Activated CD4-positive, alpha-beta T cell treated with anti-CD3 and anti-CD28 coated beads for 36 hours (primary cell): ENCODE data around the gene CHD6. TPM values are rescaled to one million over a fixed set of nuclear protein-coding genes. Genes with fewer than 3 reads are reported as not detected.

ENCODE experiments used
- ATAC-seq: fragments of 200-7000 bp; cut with Tn5 transposase; one replicate; pipeline ENCODE4 v1.10.0; 2021; ENCODE audit warnings: mild to moderate bottlenecking, moderate library complexity
- CTCF ChIA-PET: fragments of 350-600 bp; sonication (Branson Sonifier 250); formaldehyde crosslinking; loops from one replicate; lab custom pipeline; 2021; ENCODE audit warnings: antibody characterized with exemption; lab: Charles Lee
- POLR2A ChIA-PET: fragments of 350-600 bp; sonication (Branson Sonifier 250); formaldehyde crosslinking; loops from one replicate; lab custom pipeline; 2021; ENCODE audit warnings: antibody characterized with exemption, inconsistent platforms; lab: Charles Lee
- DNase-seq: peaks from one replicate; pipeline ENCODE4 v3.0.0-alpha.2; 2020
- H3K27ac Mint-ChIP-seq: one replicate; pipeline ENCODE4 v1.8.0; 2021; ENCODE audit warnings: mixed read lengths
- H3K27me3 Mint-ChIP-seq: one replicate; pipeline ENCODE4 v1.8.0; 2021; ENCODE audit warnings: mixed read lengths
- H3K36me3 Mint-ChIP-seq: one replicate; pipeline ENCODE4 v1.8.0; 2021; ENCODE audit warnings: low read depth, mixed read lengths
- H3K4me1 Mint-ChIP-seq: one replicate; pipeline ENCODE4 v1.8.0; 2021; ENCODE audit warnings: mixed read lengths
- H3K4me3 Mint-ChIP-seq: one replicate; pipeline ENCODE4 v1.8.0; 2021; ENCODE audit warnings: mild to moderate bottlenecking, moderate library complexity, mixed read lengths
- H3K9me3 Mint-ChIP-seq: one replicate; pipeline ENCODE4 v1.8.0; 2021; ENCODE audit warnings: low read depth, mixed read lengths
- intact Hi-C, 2 experiments: fragments of 100-400 bp; cut with DNase I in 1 of 2; cut with micrococcal nuclease in 1 of 2; formaldehyde crosslinking; loops; one replicate each; pipeline versions ENCODE4 v1.14.2 to v1.15.1; 2022 to 2024; cut with DNase I, micrococcal nuclease
- total RNA-seq, 2 experiments: library from RNA; stranded (reverse); gene quantifications; one replicate each; pipeline ENCODE4 v1.2.3, GENCODE V29; 2021

Gene CHD6
- total RNA-seq, 2 experiments from 2014 or later, result 30.2 to 34.0 TPM

DNA sequence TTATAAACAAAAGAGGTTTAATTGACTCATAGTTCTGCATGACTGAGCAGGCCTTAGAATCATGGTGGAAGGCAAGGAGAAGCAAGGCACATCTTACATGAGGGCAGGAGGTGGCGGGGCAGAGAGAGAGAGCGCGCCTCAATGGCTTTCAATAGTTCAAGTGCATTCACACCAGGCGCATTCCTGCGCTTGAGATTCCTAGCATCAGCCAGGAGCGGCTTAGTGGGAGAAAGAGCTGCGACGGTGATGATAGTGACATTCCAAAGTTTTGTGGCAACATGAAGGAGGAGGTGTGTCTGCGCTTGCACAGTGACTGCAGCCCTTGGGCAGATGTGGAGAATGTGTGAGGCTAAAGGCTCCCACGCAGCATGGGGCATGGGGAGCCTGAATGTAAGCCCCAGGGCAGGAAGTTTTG lies 226.6 kb downstream of the CHD6 start:
- intact Hi-C loops, result no loop called here
- no peak overlapping the region for H3K27ac Mint-ChIP-seq
- ChIA-PET CTCF (interaction anchor here (0.6 kb wide), 1 partner anchor 419 kb away, joined by 3 read pairs; no protein-coding TSS in a partner anchor), POLR2A (no interaction called here)
- DNase-seq (no peak), ATAC-seq (no peak)
- no peaks in the 10 kb centered on the region for H3K4me1 Mint-ChIP-seq
- no peaks in the 10 kb centered on the region for H3K36me3 Mint-ChIP-seq
- no peaks in the 10 kb centered on the region for H3K27me3 Mint-ChIP-seq
- H3K4me3 Mint-ChIP-seq, result no peak overlapping the region
- no peaks in the 10 kb centered on the region for H3K9me3 Mint-ChIP-seq

DNA sequence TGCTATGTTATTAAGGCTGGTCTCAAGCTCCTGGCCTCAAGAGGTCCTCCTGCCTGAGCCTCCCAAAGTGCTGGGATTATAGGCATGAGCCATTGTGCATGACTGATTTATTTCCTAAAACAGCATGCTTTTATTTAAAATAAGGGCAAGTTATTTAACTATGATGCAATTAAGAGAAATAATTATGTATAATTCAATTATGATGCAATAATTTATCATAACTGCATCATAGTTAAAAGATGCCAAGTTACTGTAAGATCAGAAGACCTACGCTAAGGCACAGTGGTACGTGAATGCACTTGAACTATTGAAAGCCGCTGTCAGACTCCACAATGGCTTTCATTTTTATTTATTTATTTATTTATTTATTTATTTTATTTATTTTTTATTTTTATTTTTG lies 227.3 kb downstream of the CHD6 start:
- ATAC-seq, result no peak
- CTCF ChIA-PET, result no interaction called here
- POLR2A ChIA-PET, result no interaction called here
- Mint-ChIP-seq H3K27me3 (no peaks in the 10 kb centered on the region), H3K4me1 (no peaks in the 10 kb centered on the region), H3K27ac (no peak overlapping the region), H3K9me3 (no peaks in the 10 kb centered on the region), H3K4me3 (no peak overlapping the region), H3K36me3 (no peaks in the 10 kb centered on the region)
- intact Hi-C loops, result no loop called here
- DNase-seq, result no peak

DNA sequence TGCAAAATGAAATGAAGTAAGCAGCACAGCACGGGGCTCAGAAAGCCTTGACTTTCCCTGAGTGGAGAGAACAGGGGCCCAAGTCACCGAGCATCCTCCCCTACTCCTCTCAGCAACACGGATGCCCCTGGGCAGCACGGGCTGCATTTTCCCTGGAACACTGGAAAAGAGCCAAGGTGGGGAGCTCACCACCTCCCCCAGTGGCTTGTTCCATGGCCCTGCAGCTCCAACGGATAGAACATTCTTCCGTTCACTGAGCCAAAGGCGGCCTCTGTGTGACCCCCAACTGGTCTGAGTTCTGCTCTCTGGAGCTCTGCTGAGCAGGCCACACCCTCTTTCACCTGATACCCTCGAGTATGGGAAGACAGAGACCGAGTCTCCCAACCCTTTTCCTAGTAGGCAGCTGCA lies 230.7 kb downstream of the CHD6 start:
- H3K4me3 Mint-ChIP-seq, result no peak overlapping the region
- ChIA-PET POLR2A (no interaction called here), CTCF (interaction anchor here (1.0 kb wide), 1 partner anchor 11 kb away, joined by 3 read pairs; no protein-coding TSS in a partner anchor)

DNA sequence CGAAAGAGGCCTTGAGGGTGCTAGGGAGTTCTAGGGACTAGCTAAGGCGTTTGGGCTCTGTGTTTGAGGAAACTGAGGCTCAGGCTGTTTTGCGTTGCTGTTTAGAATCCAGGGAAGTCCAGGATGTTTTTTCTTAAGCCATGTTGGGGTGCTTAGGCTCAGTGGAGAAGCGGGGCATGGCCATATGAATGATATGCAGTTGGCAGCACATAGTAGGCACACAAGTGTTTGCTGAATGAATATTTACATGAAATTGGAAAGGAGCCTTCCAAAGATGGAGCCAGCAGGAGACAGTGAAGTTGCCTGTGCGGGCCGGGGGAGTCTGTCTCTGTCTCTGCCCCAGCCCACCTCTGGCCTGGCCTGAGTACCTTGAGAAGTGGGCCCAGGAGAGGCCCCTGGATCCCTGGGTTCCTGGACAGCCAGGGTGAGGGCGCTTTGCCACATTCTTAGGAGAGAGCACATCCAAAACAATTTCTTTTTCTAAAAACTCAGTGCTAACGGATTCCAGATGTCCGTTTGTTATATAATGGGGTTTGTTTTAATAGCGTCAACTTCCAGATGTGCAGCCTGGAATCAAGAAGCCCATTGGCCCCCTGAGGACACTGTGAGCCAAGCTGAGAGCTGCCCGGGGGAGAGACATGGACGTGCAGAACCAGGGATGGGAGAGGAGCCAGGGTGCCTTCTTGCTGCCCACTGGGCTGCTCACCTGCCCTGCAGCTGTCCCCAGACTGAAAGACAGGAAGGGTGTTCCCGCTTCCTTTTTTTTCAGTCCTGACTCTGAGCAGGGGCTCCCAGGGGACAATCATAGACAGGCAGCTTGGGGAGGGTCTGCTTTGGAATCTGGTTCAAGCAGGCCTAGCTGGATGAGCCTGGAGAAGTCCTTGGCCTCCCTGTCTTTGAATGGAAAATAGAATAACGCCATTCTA lies 231.4 kb downstream of the CHD6 start:
- intact Hi-C loops, result no loop called here
- CTCF ChIA-PET, result interaction anchor here (1.0 kb wide), 1 partner anchor 10 kb away, joined by 3 read pairs; no protein-coding TSS in a partner anchor

More for the DNA sequence above, 230.7 kb downstream of the CHD6 start:
- Mint-ChIP-seq H3K27ac (no peak overlapping the region), H3K27me3 (peaks cover 1% of the 10 kb centered on the region), H3K36me3 (no peaks in the 10 kb centered on the region), H3K9me3 (peaks cover 2% of the 10 kb centered on the region), H3K4me1 (no peaks in the 10 kb centered on the region)
- DNase-seq (no peak), ATAC-seq (no peak)
- intact Hi-C loops, result no loop called here

DNA sequence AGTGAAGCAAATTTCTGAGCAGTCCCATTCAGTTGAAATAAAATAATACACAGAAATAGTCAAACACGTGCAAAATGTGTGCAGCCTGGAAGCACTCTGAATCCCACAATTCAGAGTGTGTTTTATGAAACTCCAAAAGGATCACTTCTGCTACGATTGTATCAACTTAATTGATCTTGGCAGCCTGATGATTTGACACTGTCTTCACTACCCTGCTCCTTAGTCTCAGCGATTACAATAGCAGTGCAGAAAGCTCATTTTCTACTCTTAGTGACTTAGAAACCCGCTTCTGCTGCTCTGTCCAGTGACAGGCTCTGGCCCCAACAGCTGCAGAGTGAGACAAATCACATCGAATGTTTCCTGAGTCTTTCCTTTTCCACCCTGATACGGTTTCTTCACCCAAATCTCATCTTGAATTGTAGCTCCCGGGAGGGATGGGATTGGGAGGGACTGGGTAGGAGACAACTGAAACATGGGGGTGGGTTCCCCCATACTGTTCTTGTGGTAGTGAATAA lies 235.3 kb downstream of the CHD6 start:
- H3K9me3 Mint-ChIP-seq, result peaks cover 2% of the 10 kb centered on the region
- H3K27ac Mint-ChIP-seq, result no peak overlapping the region
- no peaks in the 10 kb centered on the region for H3K36me3 Mint-ChIP-seq
- no peak for ATAC-seq
- ChIA-PET POLR2A (no interaction called here), CTCF (no interaction called here)
- peaks cover 1% of the 10 kb centered on the region for H3K27me3 Mint-ChIP-seq
- H3K4me1 Mint-ChIP-seq, result peaks cover 8% of the 10 kb centered on the region
- no peak overlapping the region for H3K4me3 Mint-ChIP-seq
- intact Hi-C loops, result no loop called here
- DNase-seq, result no peak

More for the DNA sequence above, 231.4 kb downstream of the CHD6 start:
- POLR2A ChIA-PET, result no interaction called here
- ATAC-seq (no peak), DNase-seq (no peak)
- no peaks in the 10 kb centered on the region for H3K4me1 Mint-ChIP-seq
- no peak overlapping the region for H3K4me3 Mint-ChIP-seq
- no peak overlapping the region for H3K27ac Mint-ChIP-seq
- H3K27me3 Mint-ChIP-seq, result peaks cover 1% of the 10 kb centered on the region
- peaks cover 2% of the 10 kb centered on the region for H3K9me3 Mint-ChIP-seq
- H3K36me3 Mint-ChIP-seq, result no peaks in the 10 kb centered on the region

DNA sequence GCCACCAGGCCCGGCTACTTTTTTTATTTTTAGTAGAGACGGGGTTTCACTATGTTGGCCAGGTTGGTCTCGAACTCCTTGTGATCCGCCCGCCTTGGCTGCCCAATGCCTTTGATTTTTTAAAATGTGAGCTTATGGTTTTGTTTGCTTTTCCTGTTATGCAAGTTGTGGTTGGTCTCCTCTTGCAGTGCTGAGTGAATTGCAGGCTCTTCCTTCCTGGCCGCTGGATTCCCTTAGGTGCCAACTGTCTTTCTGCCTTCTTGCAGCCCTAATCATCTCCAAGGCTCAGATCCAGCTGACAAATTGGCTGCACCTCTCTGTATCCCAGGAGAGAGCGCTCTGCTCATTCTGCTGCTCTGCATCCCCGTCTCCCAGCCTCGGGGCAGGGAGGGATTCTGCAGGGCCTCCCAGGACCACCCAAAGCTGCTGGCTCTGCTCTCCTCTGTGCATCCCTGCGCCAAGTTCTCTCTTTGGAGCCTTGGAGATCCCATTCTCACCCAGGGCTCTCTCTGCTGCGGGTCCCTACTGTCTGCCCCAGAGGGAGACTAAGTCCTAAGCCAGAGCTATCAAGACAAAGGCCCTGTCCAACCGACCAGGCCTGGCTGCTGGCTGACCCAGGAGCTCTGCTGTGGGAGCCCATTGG lies 237.5 kb downstream of the CHD6 start:
- CTCF ChIA-PET, result no interaction called here
- Mint-ChIP-seq H3K36me3 (no peaks in the 10 kb centered on the region), H3K27me3 (peaks cover 9% of the 10 kb centered on the region), H3K4me1 (peaks cover 8% of the 10 kb centered on the region), H3K27ac (no peak overlapping the region), H3K9me3 (peaks cover 2% of the 10 kb centered on the region), H3K4me3 (no peak overlapping the region)
- ATAC-seq (no peak), DNase-seq (no peak)
- intact Hi-C loops, result no loop called here
- POLR2A ChIA-PET, result no interaction called here

DNA sequence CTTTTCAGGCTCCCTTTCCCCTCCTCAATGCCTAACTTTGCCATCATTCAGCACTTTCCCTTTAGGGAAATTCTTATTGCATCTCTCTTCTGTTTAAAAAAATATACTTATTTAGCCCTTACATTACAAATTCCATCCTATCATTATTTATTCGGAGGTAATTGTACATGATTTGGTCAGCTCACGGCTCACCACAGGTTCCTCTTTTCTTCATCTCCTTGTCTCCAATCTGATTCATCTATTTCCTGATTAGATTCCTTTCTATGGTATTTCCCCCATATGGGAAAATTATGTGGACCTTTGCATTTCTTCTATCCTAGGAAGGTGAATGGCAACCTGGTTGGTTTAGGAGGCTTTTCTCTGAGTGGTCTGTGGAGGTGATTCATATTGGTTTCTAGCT lies 238.6 kb downstream of the CHD6 start:
- DNase-seq (no peak), ATAC-seq (no peak)
- H3K9me3 Mint-ChIP-seq, result peaks cover 2% of the 10 kb centered on the region
- ChIA-PET POLR2A (no interaction called here), CTCF (interaction anchor here (0.7 kb wide), 1 partner anchor 19 kb away, joined by 5 read pairs; no protein-coding TSS in a partner anchor)
- H3K4me1 Mint-ChIP-seq, result peaks cover 8% of the 10 kb centered on the region
- H3K4me3 Mint-ChIP-seq, result no peak overlapping the region
- no peak overlapping the region for H3K27ac Mint-ChIP-seq
- intact Hi-C loops, result no loop called here
- H3K36me3 Mint-ChIP-seq, result no peaks in the 10 kb centered on the region
- H3K27me3 Mint-ChIP-seq, result peaks cover 9% of the 10 kb centered on the region

DNA sequence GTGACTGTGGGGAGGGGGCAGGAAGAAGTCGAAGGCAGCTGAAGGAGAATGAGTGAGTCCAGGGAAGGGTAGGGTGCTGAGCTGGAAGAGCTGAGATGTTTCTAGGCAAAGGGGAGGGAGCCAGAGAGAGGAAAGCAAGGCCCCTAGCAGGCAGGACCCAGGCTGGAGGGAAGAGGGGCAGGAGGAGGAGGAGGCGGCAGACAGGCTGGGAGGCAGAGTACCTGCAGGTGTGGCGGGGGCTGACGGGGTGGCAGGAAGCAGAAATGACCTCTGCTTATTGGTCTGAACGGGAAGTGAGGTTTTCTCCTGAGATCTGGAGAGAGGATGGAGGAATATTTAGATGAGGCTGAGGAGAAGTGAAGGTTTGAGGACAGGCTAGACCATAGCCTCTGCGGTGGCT lies 240.9 kb downstream of the CHD6 start:
- ChIA-PET CTCF (interaction anchor here (1.5 kb wide), 1 partner anchor 10 kb away, joined by 3 read pairs; no protein-coding TSS in a partner anchor), POLR2A (no interaction called here)
- Mint-ChIP-seq H3K9me3 (peaks cover 9% of the 10 kb centered on the region), H3K27ac (no peak overlapping the region), H3K4me3 (no peak overlapping the region), H3K27me3 (peaks cover 9% of the 10 kb centered on the region), H3K36me3 (no peaks in the 10 kb centered on the region), H3K4me1 (peaks cover 8% of the 10 kb centered on the region)
- intact Hi-C loops, result no loop called here
- DNase-seq (no peak), ATAC-seq (no peak)

DNA sequence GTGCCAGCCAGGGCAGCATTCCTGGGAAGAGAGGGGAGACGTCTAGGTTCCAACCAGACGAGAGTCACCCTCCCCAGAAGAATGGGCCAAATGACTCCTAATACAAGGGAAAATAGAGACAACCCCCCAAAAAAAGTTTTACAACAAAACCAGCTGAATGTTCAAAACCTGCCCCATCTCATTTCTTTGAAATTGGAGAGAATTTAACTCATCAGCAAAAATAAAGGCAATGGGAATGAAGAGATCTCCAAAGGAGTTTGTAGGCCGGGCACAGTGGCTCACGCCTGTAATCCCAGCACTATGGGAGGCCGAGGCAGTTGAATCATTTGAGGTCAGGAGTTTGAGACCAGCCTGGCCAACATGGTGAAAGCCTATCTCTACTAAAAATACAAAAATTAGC lies 241.8 kb downstream of the CHD6 start:
- no peak overlapping the region for H3K4me3 Mint-ChIP-seq
- H3K27ac Mint-ChIP-seq, result no peak overlapping the region
- POLR2A ChIA-PET, result interaction anchor here (0.6 kb wide), 1 partner anchor 25 kb away, joined by 3 read pairs; no protein-coding TSS in a partner anchor
- no peak for ATAC-seq
- DNase-seq, result no peak
- no peaks in the 10 kb centered on the region for H3K36me3 Mint-ChIP-seq
- H3K9me3 Mint-ChIP-seq, result peaks cover 11% of the 10 kb centered on the region
- H3K27me3 Mint-ChIP-seq, result peaks cover 9% of the 10 kb centered on the region
- CTCF ChIA-PET, result interaction anchor here (1.5 kb wide), 1 partner anchor 11 kb away, joined by 3 read pairs; no protein-coding TSS in a partner anchor
- peaks cover 8% of the 10 kb centered on the region for H3K4me1 Mint-ChIP-seq
- intact Hi-C loops, result no loop called here

DNA sequence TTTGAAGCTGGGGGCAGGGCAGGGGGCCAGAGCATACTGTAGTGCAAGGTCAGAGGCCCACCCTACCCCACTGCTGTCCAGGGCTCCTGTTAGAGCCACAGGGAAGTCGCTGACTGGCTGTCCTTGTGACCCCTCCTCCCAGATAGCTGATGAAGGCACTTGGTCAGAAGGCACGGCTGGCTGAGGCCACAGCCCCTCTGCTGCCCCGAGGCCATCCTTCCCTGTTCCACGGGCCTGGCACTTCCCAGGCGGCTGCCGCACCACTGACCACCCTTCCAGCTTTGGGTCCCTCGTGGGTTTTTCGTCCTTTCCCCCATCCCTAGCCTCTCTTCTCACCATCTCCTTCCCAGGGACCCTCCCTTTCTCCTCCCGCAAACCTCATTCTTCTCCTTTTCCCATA lies 242.3 kb downstream of the CHD6 start:
- no peak for ATAC-seq
- H3K4me1 Mint-ChIP-seq, result peaks cover 8% of the 10 kb centered on the region
- DNase-seq, result no peak
- H3K4me3 Mint-ChIP-seq, result no peak overlapping the region
- POLR2A ChIA-PET, result interaction anchor here (0.6 kb wide), 1 partner anchor 25 kb away, joined by 3 read pairs; no protein-coding TSS in a partner anchor
- peaks cover 9% of the 10 kb centered on the region for H3K27me3 Mint-ChIP-seq
- intact Hi-C loops, result no loop called here
- H3K27ac Mint-ChIP-seq, result no peak overlapping the region
- peaks cover 2% of the 10 kb centered on the region for H3K36me3 Mint-ChIP-seq
- CTCF ChIA-PET, result interaction anchor here (1.5 kb wide), 1 partner anchor 11 kb away, joined by 3 read pairs; no protein-coding TSS in a partner anchor
- H3K9me3 Mint-ChIP-seq, result peaks cover 16% of the 10 kb centered on the region
